ENCODE results near the gene ATP11A.

- TF ChIP-seq CTCF (IDR thresholded peaks at IDR 0.05) (no peak), POLR2A (IDR thresholded peaks at IDR 0.05) (no peak)
These were observed 19.8 kb upstream of the ATP11A start for GRCh38 chr13:112669881-112670499.
